Liver (tissue), 9 donors: Measurements from ENCODE around the gene WASF2. TPM values are rescaled to one million over a fixed set of nuclear protein-coding genes. Genes with fewer than 3 reads are reported as not detected.

Experiments
- DNase-seq: peaks from one replicate; pipeline ENCODE4 v3.0.0-alpha.2; 2017; ENCODE audit warnings: low spot score
- H3K27ac ChIP-seq, 2 donors: one replicate each; pipeline ENCODE4 v1.7.0; 2013; ENCODE audit warnings: inconsistent platforms in 2 of 2, low read length in 2 of 2, control low read depth in 1 of 2, low read depth in 1 of 2, mild to moderate bottlenecking in 1 of 2
- H3K27me3 ChIP-seq, 4 donors: one replicate each; pipeline versions ENCODE4 v1.6.1 to v1.7.0; 2013; ENCODE audit warnings: low read length in 3 of 4, inconsistent platforms in 1 of 4, mild to moderate bottlenecking in 1 of 4, moderate library complexity in 1 of 4; ENCODE audit not compliant: control insufficient read depth in 4 of 4, insufficient read depth in 4 of 4
- H3K36me3 ChIP-seq, 4 donors: one replicate each; pipeline versions ENCODE4 v1.6.1 to v1.7.0; 2013; ENCODE audit warnings: low read length in 3 of 4, mild to moderate bottlenecking in 3 of 4, low read depth in 1 of 4, moderate library complexity in 1 of 4; ENCODE audit not compliant: control insufficient read depth in 4 of 4, insufficient read depth in 3 of 4
- H3K4me1 ChIP-seq, 4 donors: one replicate each; pipeline versions ENCODE4 v1.6.1 to v1.7.0; 2013; ENCODE audit warnings: low read length in 3 of 4, mild to moderate bottlenecking in 3 of 4, moderate library complexity in 1 of 4; ENCODE audit not compliant: control insufficient read depth in 4 of 4, insufficient read depth in 4 of 4
- H3K4me3 ChIP-seq, 3 donors: one replicate each; pipeline versions ENCODE4 v1.6.1 to v1.7.0; 2013; ENCODE audit warnings: low read length in 3 of 3, control low read depth in 1 of 3, low read depth in 1 of 3, mild to moderate bottlenecking in 1 of 3
- H3K9ac ChIP-seq, 2 donors: one replicate each; pipeline ENCODE4 v1.7.0; 2013; ENCODE audit warnings: low read length in 2 of 2, mild to moderate bottlenecking in 2 of 2, moderate library complexity in 2 of 2, control low read depth in 1 of 2, low read depth in 1 of 2
- H3K9me3 ChIP-seq, 4 donors: one replicate each; pipeline versions ENCODE4 v1.6.1 to v1.7.0; 2013; ENCODE audit warnings: low read length in 3 of 4; ENCODE audit not compliant: control insufficient read depth in 4 of 4
- FOXA1 ChIP-seq: IDR thresholded peaks from 2 replicates; pipeline ENCODE4 v1.6.1; 2016; ENCODE audit warnings: antibody characterized with exemption
- FOXA2 ChIP-seq: IDR thresholded peaks from 2 replicates; pipeline ENCODE4 v1.6.1; 2016; ENCODE audit warnings: antibody characterized with exemption
- HNF4A ChIP-seq, 2 donors: conservative IDR thresholded peaks; 2 replicates each; pipeline ENCODE4 v1.6.1; 2016; ENCODE audit warnings: antibody characterized with exemption in 2 of 2, mild to moderate bottlenecking in 2 of 2
- HNF4G ChIP-seq: IDR thresholded peaks from 2 replicates; pipeline ENCODE4 v1.6.1; 2016; ENCODE audit warnings: antibody characterized with exemption
- JUND ChIP-seq, 2 donors: IDR thresholded peaks; 2 replicates each; pipeline ENCODE4 v1.6.1; 2016; ENCODE audit warnings: antibody characterized with exemption in 2 of 2
- NR2F2 ChIP-seq: IDR thresholded peaks from 2 replicates; pipeline ENCODE4 v1.6.1; 2016; ENCODE audit warnings: antibody characterized with exemption
- RAD21 ChIP-seq, 2 donors: IDR thresholded peaks; 2 replicates each; pipeline ENCODE4 v1.6.1; 2016; ENCODE audit warnings: antibody characterized with exemption in 2 of 2, mild to moderate bottlenecking in 2 of 2
- SP1 ChIP-seq: IDR thresholded peaks from 2 replicates; pipeline ENCODE4 v1.6.1; 2018; ENCODE audit warnings: antibody characterized with exemption, mild to moderate bottlenecking
- TAF1 ChIP-seq: conservative IDR thresholded peaks from 2 replicates; pipeline ENCODE4 v1.6.1; 2016; ENCODE audit warnings: antibody characterized with exemption, mild to moderate bottlenecking
- YY1 ChIP-seq: IDR thresholded peaks from 2 replicates; pipeline ENCODE4 v1.6.1; 2016; ENCODE audit warnings: antibody characterized with exemption, mild to moderate bottlenecking
- WGBS: extraction: QIAGEN DNeasy Blood & Tissue Kit; methylation state at CpG from one replicate; pipeline ENCODE4 v1.1.7; 2013; 5-methylcytosine and 5-hydroxymethylcytosine counted together
- polyA plus RNA-seq, 2 donors: library from polyadenylated mRNA; stranded (reverse) in 1 of 2; unstranded in 1 of 2; fragments of 200-250 nt in 1 of 2; fragments of >200 nt in 1 of 2; fragmentation: Nextera tagmentation in 1 of 2; extraction: Ambion mirVana in 1 of 2; gene quantifications; one replicate each; pipeline versions ENCODE4 v1.2.1 to v1.2.3, GENCODE V29; 2013 to 2015
- total RNA-seq, 2 donors: library from RNA; depleted of rRNA; stranded (reverse); fragments of >200 nt; gene quantifications; one replicate each; pipeline ENCODE4 v1.2.3, GENCODE V29; 2014
- TF ChIP-seq, protein P1 (sequence below): IDR thresholded peaks from 2 replicates; pipeline ENCODE4 v1.6.1; 2016; ENCODE audit warnings: antibody characterized with exemption
- TF ChIP-seq, protein P2 (sequence below): IDR thresholded peaks from 2 replicates; pipeline ENCODE4 v1.6.1; 2016; ENCODE audit warnings: antibody characterized with exemption, mild to moderate bottlenecking
- TF ChIP-seq, protein P3 (sequence below): fragments of 150-350 bp; IDR thresholded peaks from 2 replicates; pipeline ENCODE4 v1.5.1; 2017; ENCODE audit warnings: improper control_type of control experiment, low read depth, low read length; ENCODE audit not compliant: missing input control
- TF ChIP-seq, protein P4 (sequence below): IDR thresholded peaks from 2 replicates; pipeline ENCODE4 v1.6.1; 2016; ENCODE audit warnings: antibody characterized with exemption
- TF ChIP-seq, protein P5 (sequence below): IDR thresholded peaks from 2 replicates; pipeline ENCODE4 v1.6.1; 2016; ENCODE audit warnings: antibody characterized with exemption
- donor health status: healthy.
- donor health status: healthy.
- donor health status: healthy.
- donor health status: healthy.
- donor health status: healthy.

The WASF2 gene
- total and polyA plus RNA-seq, 4 donors, result 11.6 to 37.7 (median 18.7) TPM

DNA sequence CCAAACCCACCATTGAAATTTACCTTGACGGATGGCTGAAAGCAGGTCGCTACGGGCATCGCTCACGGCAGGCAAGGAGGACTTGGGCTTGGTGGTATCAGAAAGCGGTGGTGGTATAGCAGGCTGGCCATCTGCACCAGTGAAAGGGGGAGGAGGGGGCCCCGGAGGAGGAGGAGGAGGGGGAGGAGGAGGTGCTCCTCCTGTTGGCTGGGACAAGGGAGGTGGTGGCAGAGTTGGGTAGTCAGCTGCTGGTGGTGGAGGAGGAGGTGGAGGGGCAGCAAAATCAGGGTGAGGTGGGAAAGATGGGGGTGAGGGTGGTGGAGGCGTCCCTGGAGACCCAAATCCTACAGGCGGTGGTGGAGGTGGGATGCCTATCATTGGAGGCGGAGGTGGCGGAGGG is 80.3 kb downstream of the WASF2 start:
- H3K4me3 ChIP-seq, result no peak overlapping the region
- 96% methylated on average over 11 of the region's 11 CpGs for WGBS
- H3K4me1 ChIP-seq, result peaks cover 0 to 8% (median 4%) of the 10 kb centered on the region in 4 donors
- no peak for TF ChIP-seq YY1
- TF ChIP-seq HNF4G, result no peak
- no peak for TF ChIP-seq FOXA1
- TF ChIP-seq, protein P1, sequence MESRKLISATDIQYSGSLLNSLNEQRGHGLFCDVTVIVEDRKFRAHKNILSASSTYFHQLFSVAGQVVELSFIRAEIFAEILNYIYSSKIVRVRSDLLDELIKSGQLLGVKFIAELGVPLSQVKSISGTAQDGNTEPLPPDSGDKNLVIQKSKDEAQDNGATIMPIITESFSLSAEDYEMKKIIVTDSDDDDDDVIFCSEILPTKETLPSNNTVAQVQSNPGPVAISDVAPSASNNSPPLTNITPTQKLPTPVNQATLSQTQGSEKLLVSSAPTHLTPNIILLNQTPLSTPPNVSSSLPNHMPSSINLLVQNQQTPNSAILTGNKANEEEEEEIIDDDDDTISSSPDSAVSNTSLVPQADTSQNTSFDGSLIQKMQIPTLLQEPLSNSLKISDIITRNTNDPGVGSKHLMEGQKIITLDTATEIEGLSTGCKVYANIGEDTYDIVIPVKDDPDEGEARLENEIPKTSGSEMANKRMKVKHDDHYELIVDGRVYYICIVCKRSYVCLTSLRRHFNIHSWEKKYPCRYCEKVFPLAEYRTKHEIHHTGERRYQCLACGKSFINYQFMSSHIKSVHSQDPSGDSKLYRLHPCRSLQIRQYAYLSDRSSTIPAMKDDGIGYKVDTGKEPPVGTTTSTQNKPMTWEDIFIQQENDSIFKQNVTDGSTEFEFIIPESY, result no peak
- TF ChIP-seq SP1, result no peak
- TF ChIP-seq, protein P2, sequence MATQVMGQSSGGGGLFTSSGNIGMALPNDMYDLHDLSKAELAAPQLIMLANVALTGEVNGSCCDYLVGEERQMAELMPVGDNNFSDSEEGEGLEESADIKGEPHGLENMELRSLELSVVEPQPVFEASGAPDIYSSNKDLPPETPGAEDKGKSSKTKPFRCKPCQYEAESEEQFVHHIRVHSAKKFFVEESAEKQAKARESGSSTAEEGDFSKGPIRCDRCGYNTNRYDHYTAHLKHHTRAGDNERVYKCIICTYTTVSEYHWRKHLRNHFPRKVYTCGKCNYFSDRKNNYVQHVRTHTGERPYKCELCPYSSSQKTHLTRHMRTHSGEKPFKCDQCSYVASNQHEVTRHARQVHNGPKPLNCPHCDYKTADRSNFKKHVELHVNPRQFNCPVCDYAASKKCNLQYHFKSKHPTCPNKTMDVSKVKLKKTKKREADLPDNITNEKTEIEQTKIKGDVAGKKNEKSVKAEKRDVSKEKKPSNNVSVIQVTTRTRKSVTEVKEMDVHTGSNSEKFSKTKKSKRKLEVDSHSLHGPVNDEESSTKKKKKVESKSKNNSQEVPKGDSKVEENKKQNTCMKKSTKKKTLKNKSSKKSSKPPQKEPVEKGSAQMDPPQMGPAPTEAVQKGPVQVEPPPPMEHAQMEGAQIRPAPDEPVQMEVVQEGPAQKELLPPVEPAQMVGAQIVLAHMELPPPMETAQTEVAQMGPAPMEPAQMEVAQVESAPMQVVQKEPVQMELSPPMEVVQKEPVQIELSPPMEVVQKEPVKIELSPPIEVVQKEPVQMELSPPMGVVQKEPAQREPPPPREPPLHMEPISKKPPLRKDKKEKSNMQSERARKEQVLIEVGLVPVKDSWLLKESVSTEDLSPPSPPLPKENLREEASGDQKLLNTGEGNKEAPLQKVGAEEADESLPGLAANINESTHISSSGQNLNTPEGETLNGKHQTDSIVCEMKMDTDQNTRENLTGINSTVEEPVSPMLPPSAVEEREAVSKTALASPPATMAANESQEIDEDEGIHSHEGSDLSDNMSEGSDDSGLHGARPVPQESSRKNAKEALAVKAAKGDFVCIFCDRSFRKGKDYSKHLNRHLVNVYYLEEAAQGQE, result no peak
- no peak for TF ChIP-seq TAF1
- no peak for TF ChIP-seq RAD21 (IDR thresholded peaks at IDR 0.05)
- TF ChIP-seq NR2F2, result no peak
- TF ChIP-seq, protein P3, sequence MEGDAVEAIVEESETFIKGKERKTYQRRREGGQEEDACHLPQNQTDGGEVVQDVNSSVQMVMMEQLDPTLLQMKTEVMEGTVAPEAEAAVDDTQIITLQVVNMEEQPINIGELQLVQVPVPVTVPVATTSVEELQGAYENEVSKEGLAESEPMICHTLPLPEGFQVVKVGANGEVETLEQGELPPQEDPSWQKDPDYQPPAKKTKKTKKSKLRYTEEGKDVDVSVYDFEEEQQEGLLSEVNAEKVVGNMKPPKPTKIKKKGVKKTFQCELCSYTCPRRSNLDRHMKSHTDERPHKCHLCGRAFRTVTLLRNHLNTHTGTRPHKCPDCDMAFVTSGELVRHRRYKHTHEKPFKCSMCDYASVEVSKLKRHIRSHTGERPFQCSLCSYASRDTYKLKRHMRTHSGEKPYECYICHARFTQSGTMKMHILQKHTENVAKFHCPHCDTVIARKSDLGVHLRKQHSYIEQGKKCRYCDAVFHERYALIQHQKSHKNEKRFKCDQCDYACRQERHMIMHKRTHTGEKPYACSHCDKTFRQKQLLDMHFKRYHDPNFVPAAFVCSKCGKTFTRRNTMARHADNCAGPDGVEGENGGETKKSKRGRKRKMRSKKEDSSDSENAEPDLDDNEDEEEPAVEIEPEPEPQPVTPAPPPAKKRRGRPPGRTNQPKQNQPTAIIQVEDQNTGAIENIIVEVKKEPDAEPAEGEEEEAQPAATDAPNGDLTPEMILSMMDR, result no peak
- TF ChIP-seq, protein P4, sequence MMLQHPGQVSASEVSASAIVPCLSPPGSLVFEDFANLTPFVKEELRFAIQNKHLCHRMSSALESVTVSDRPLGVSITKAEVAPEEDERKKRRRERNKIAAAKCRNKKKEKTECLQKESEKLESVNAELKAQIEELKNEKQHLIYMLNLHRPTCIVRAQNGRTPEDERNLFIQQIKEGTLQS, result no peak
- no peak for TF ChIP-seq JUND (IDR thresholded peaks at IDR 0.05)
- DNase-seq, result no peak
- H3K9ac ChIP-seq, result no peak overlapping the region
- H3K27ac ChIP-seq, result no peak overlapping the region
- H3K27me3 ChIP-seq, result no peaks in the 10 kb centered on the region
- peaks cover 5 to 62% (median 37%) of the 10 kb centered on the region in 4 donors for H3K36me3 ChIP-seq
- H3K9me3 ChIP-seq, result no peaks in the 10 kb centered on the region

DNA sequence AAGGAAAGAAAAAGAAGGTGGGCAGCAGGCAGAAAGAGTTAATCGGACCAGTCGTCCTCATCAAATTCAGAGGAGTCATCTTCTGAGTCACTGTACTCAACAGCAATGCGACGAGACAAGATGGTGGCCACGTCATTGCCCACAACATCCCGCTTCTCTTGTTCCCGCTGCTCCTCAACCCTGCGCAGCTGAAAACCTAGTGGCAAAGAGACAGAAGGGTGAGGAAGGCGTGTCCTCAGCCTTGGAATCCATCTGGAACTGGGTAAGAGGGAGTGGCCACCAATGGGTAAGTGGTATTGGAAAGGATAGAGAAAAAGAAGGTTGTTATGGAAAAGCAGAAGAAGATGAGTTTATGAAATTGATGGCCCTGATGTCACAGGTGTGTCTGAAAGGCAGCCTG is 81.8 kb downstream of the WASF2 start:
- DNase-seq, result no peak
- H3K27me3 ChIP-seq, result no peaks in the 10 kb centered on the region
- H3K36me3 ChIP-seq, result peaks cover 3 to 52% (median 27%) of the 10 kb centered on the region in 4 donors
- 97% methylated on average over 9 of the region's 9 CpGs for WGBS
- no peak overlapping the region for H3K4me3 ChIP-seq
- H3K9ac ChIP-seq, result no peak overlapping the region
- no peak overlapping the region for H3K27ac ChIP-seq
- no peaks in the 10 kb centered on the region for H3K9me3 ChIP-seq
- H3K4me1 ChIP-seq, result peaks cover 0 to 8% (median 4%) of the 10 kb centered on the region in 4 donors
- TF ChIP-seq, protein P4, result no peak
- TF ChIP-seq SP1 (no peak), HNF4A (conservative IDR thresholded peaks at IDR 0.05) (no peak), FOXA2 (no peak), NR2F2 (no peak), TAF1 (no peak)
- TF ChIP-seq, protein P5, sequence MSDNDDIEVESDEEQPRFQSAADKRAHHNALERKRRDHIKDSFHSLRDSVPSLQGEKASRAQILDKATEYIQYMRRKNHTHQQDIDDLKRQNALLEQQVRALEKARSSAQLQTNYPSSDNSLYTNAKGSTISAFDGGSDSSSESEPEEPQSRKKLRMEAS, result no peak
- TF ChIP-seq, protein P1, result no peak
- TF ChIP-seq, protein P2, result no peak
- TF ChIP-seq, protein P3, result no peak
